HEK293 (cell line): ENCODE measurements around the gene SPOCK3.

Source experiments
- CTCF ChIA-PET: fragments of 350-600 bp; formaldehyde crosslinking; extraction: SDS; loops from one replicate; lab custom pipeline; 2021; ENCODE audit warnings: antibody characterized with exemption; lab: Yijun Ruan, JAX
- POLR2A ChIA-PET: fragments of 300-600 bp; formaldehyde crosslinking; extraction: SDS; loops from one replicate; lab custom pipeline; 2020; ENCODE audit warnings: antibody characterized with exemption, inconsistent platforms; lab: Yijun Ruan, JAX
- H3K27ac ChIP-seq: fragments of 200-500 bp; sonication (Bioruptor generic); 2 replicates; pipeline ENCODE4 v1.5.1; 2014; ENCODE audit warnings: low read depth, low read length, control low read depth, inconsistent platforms; ENCODE audit errors: extremely low read depth
- H3K36me3 ChIP-seq, 2 experiments: fragments of 200-500 bp in 1 of 2; sonication (Bioruptor generic) in 1 of 2; 1 replicate in 1 of 2; 2 replicates in 1 of 2; pipeline ENCODE4 v1.5.1; 2014 to 2017; ENCODE audit warnings: inconsistent platforms in 2 of 2, low read length in 2 of 2; ENCODE audit not compliant: control insufficient read depth in 2 of 2, insufficient read depth in 1 of 2
- H3K4me1 ChIP-seq: fragments of 200-500 bp; sonication (Bioruptor generic); 2 replicates; pipeline ENCODE4 v1.5.1; 2014; ENCODE audit warnings: mild to moderate bottlenecking, low read length, inconsistent platforms; ENCODE audit not compliant: control insufficient read depth, insufficient read depth
- H3K4me3 ChIP-seq: 2 replicates; pipeline ENCODE4 v1.5.1; 2011; ENCODE audit warnings: low read depth, mild to moderate bottlenecking, control low read depth, low read length, moderate library complexity
- H3K9me3 ChIP-seq: fragments of 200-500 bp; sonication (Bioruptor generic); 2 replicates; pipeline ENCODE4 v1.5.1; 2014; ENCODE audit warnings: low read depth, low read length, inconsistent platforms; ENCODE audit not compliant: control insufficient read depth, insufficient read depth
- IKZF3 ChIP-seq: fragments of 450-650 bp; IDR thresholded peaks from 2 replicates; pipeline ENCODE4 v1.5.0; 2018; ENCODE audit warnings: missing biosample characterization, mild to moderate bottlenecking, missing genetic modification characterization, moderate library complexity
- PRDM1 ChIP-seq: fragments of 450-650 bp; formaldehyde crosslinking; IDR thresholded peaks from 2 replicates; pipeline ENCODE4; 2016; ENCODE audit warnings: missing biosample characterization, missing genetic modification characterization
- TCF7L2 ChIP-seq: IDR thresholded peaks from 2 replicates; pipeline ENCODE4 v1.6.1; 2011; ENCODE audit warnings: low read depth, mild to moderate bottlenecking, inconsistent platforms, low read length, moderate library complexity, borderline replicate concordance
- ZNF132 ChIP-seq: fragments of 450-650 bp; formaldehyde crosslinking; IDR thresholded peaks from 2 replicates; pipeline ENCODE4 v1.5.1; 2017; ENCODE audit warnings: missing biosample characterization, missing genetic modification characterization, borderline replicate concordance
- ZNF335 ChIP-seq: fragments of 450-650 bp; formaldehyde crosslinking; conservative IDR thresholded peaks from 2 replicates; pipeline ENCODE4 v1.5.1; 2016; ENCODE audit warnings: missing biosample characterization, missing genetic modification characterization
- ZNF350 ChIP-seq: fragments of 450-650 bp; formaldehyde crosslinking; IDR thresholded peaks from 2 replicates; pipeline ENCODE4 v1.5.0; 2017; ENCODE audit warnings: missing biosample characterization, mild to moderate bottlenecking, missing genetic modification characterization
- ZNF366 ChIP-seq: fragments of 450-650 bp; formaldehyde crosslinking; conservative IDR thresholded peaks from 2 replicates; pipeline ENCODE4 v1.5.1; 2016; ENCODE audit warnings: missing biosample characterization, missing genetic modification characterization
- ZNF529 ChIP-seq: fragments of 450-650 bp; formaldehyde crosslinking; IDR thresholded peaks from 2 replicates; pipeline ENCODE4 v1.5.1; 2017; ENCODE audit warnings: missing genetic modification characterization, missing biosample characterization; ENCODE audit not compliant: insufficient replicate concordance
- ZNF610 ChIP-seq: fragments of 450-650 bp; formaldehyde crosslinking; IDR thresholded peaks from 2 replicates; pipeline ENCODE4 v1.5.1; 2016; ENCODE audit warnings: missing biosample characterization, missing genetic modification characterization, borderline replicate concordance
- ZNF677 ChIP-seq: fragments of 450-650 bp; IDR thresholded peaks from 2 replicates; pipeline ENCODE4 v1.5.0; 2018; ENCODE audit warnings: missing biosample characterization, mild to moderate bottlenecking, missing genetic modification characterization, moderate library complexity
- ZNF747 ChIP-seq: fragments of 450-650 bp; formaldehyde crosslinking; IDR thresholded peaks from 2 replicates; pipeline ENCODE4 v1.5.1; 2016; ENCODE audit warnings: missing biosample characterization, missing genetic modification characterization
- TF ChIP-seq, protein P1 (sequence below): fragments of 450-650 bp; formaldehyde crosslinking; IDR thresholded peaks from 2 replicates; pipeline ENCODE4 v1.5.1; 2016; ENCODE audit warnings: missing biosample characterization, missing genetic modification characterization
- TF ChIP-seq, protein P2 (sequence below): fragments of 450-650 bp; IDR thresholded peaks from 2 replicates; pipeline ENCODE4 v1.5.1; 2018; ENCODE audit warnings: missing biosample characterization, mild to moderate bottlenecking, missing genetic modification characterization
- TF ChIP-seq, protein P3 (sequence below): fragments of 450-650 bp; formaldehyde crosslinking; IDR thresholded peaks from 2 replicates; pipeline ENCODE4 v1.5.1; 2016; ENCODE audit warnings: missing biosample characterization, missing genetic modification characterization
- TF ChIP-seq, protein P4 (sequence below): fragments of 450-650 bp; formaldehyde crosslinking; IDR thresholded peaks from 2 replicates; pipeline ENCODE4 v1.5.1; 2017; ENCODE audit warnings: missing biosample characterization, missing genetic modification characterization

Gene SPOCK3

GRCh38 chr4:167232805-167233684 lies 1.2 kb downstream of the SPOCK3 start:
- ChIA-PET POLR2A (no interaction called here), CTCF (no interaction called here)
- TF ChIP-seq ZNF529 (tag by site-specific recombination): no peak
- no peak for TF ChIP-seq ZNF610 (tag by site-specific recombination)
- no peak for TF ChIP-seq ZNF335 (tag by site-specific recombination)
- TF ChIP-seq, protein P1, sequence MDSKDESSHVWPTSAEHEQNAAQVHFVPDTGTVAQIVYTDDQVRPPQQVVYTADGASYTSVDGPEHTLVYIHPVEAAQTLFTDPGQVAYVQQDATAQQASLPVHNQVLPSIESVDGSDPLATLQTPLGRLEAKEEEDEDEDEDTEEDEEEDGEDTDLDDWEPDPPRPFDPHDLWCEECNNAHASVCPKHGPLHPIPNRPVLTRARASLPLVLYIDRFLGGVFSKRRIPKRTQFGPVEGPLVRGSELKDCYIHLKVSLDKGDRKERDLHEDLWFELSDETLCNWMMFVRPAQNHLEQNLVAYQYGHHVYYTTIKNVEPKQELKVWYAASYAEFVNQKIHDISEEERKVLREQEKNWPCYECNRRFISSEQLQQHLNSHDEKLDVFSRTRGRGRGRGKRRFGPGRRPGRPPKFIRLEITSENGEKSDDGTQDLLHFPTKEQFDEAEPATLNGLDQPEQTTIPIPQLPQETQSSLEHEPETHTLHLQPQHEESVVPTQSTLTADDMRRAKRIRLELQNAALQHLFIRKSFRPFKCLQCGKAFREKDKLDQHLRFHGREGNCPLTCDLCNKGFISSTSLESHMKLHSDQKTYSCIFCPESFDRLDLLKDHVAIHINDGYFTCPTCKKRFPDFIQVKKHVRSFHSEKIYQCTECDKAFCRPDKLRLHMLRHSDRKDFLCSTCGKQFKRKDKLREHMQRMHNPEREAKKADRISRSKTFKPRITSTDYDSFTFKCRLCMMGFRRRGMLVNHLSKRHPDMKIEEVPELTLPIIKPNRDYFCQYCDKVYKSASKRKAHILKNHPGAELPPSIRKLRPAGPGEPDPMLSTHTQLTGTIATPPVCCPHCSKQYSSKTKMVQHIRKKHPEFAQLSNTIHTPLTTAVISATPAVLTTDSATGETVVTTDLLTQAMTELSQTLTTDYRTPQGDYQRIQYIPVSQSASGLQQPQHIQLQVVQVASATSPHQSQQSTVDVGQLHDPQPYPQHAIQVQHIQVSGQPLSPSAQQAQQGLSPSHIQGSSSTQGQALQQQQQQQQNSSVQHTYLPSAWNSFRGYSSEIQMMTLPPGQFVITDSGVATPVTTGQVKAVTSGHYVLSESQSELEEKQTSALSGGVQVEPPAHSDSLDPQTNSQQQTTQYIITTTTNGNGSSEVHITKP (tag by site-specific recombination): no peak
- TF ChIP-seq, protein P2, sequence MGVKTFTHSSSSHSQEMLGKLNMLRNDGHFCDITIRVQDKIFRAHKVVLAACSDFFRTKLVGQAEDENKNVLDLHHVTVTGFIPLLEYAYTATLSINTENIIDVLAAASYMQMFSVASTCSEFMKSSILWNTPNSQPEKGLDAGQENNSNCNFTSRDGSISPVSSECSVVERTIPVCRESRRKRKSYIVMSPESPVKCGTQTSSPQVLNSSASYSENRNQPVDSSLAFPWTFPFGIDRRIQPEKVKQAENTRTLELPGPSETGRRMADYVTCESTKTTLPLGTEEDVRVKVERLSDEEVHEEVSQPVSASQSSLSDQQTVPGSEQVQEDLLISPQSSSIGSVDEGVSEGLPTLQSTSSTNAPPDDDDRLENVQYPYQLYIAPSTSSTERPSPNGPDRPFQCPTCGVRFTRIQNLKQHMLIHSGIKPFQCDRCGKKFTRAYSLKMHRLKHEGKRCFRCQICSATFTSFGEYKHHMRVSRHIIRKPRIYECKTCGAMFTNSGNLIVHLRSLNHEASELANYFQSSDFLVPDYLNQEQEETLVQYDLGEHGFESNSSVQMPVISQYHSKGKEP (tag by site-specific recombination): no peak
- TF ChIP-seq, protein P3, sequence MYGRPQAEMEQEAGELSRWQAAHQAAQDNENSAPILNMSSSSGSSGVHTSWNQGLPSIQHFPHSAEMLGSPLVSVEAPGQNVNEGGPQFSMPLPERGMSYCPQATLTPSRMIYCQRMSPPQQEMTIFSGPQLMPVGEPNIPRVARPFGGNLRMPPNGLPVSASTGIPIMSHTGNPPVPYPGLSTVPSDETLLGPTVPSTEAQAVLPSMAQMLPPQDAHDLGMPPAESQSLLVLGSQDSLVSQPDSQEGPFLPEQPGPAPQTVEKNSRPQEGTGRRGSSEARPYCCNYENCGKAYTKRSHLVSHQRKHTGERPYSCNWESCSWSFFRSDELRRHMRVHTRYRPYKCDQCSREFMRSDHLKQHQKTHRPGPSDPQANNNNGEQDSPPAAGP (tag by site-specific recombination): no peak
- TF ChIP-seq ZNF350 (tag by site-specific recombination): no peak
- TF ChIP-seq, protein P4, sequence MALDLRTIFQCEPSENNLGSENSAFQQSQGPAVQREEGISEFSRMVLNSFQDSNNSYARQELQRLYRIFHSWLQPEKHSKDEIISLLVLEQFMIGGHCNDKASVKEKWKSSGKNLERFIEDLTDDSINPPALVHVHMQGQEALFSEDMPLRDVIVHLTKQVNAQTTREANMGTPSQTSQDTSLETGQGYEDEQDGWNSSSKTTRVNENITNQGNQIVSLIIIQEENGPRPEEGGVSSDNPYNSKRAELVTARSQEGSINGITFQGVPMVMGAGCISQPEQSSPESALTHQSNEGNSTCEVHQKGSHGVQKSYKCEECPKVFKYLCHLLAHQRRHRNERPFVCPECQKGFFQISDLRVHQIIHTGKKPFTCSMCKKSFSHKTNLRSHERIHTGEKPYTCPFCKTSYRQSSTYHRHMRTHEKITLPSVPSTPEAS: no peak
- TF ChIP-seq ZNF677 (tag by site-specific recombination): no peak
- TF ChIP-seq TCF7L2: no peak
- no peak for TF ChIP-seq ZNF132 (tag by site-specific recombination)
- no peak for TF ChIP-seq PRDM1 (tag by site-specific recombination)
- TF ChIP-seq ZNF747 (tag by site-specific recombination): no peak
- TF ChIP-seq IKZF3: no peak
- no peaks in the 10 kb centered on the region for H3K36me3 ChIP-seq
- H3K27ac ChIP-seq: no peak overlapping the region
- no peaks in the 10 kb centered on the region for H3K9me3 ChIP-seq
- H3K4me3 ChIP-seq: peak overlapping the region; percentile 59
- H3K4me1 ChIP-seq: no peaks in the 10 kb centered on the region

GRCh38 chr4:167230744-167231143 lies 3.5 kb downstream of the SPOCK3 start:
- Histone ChIP-seq H3K4me3 (no peak overlapping the region), H3K36me3 (no peaks in the 10 kb centered on the region), H3K27ac (no peak overlapping the region), H3K4me1 (no peaks in the 10 kb centered on the region), H3K9me3 (no peaks in the 10 kb centered on the region)
- ChIA-PET CTCF (interaction anchor here (1.1 kb wide), 1 partner anchor 56 kb away, joined by 3 read pairs; no protein-coding TSS in a partner anchor), POLR2A (no interaction called here)
- no peak for TF ChIP-seq ZNF366
- TF ChIP-seq, all 188 proteins: peak for 0
